Esophagus muscularis mucosa (tissue), 4 donors: ENCODE data around the gene EPC1.

Experiments
- CTCF ChIP-seq, 3 experiments: fragments of 200-600 bp in 2 of 3; fragments of 450-650 bp in 1 of 3; sonication (generic) in 2 of 3; IDR thresholded peaks; one replicate each; pipeline ENCODE4 v1.5.1; 2017 to 2019; ENCODE audit warnings: antibody characterized with exemption in 3 of 3, mild to moderate bottlenecking in 2 of 3, moderate library complexity in 1 of 3
- EP300 ChIP-seq: sonication (generic); formaldehyde crosslinking; IDR thresholded peaks from one replicate; pipeline ENCODE4 v1.6.1; 2017; ENCODE audit warnings: antibody characterized with exemption
- POLR2A ChIP-seq: fragments of 450-650 bp; IDR thresholded peaks from one replicate; pipeline ENCODE4 v1.6.1; 2017; ENCODE audit warnings: antibody characterized with exemption, moderate library complexity, mild to moderate bottlenecking, low read depth

GRCh38 chr10:32379950-32380551 lies 33.1 kb upstream of the EPC1 start:
- TF ChIP-seq CTCF (IDR thresholded peaks at IDR 0.05) (no peak), EP300 (no peak), POLR2A (no peak)
